Motor neuron (in vitro differentiated cells): ENCODE measurements around the gene DEDD2. TPM values are rescaled to one million over a fixed set of nuclear protein-coding genes. Genes with fewer than 3 reads are reported as not detected.

Source experiments
- ATAC-seq, 8 experiments: fragments of 200-7000 bp; cut with Tn5 transposase; replicated peaks in 6 of 8; 2 replicates each; pipeline ENCODE4 v1.8.0; 2021; ENCODE audit warnings: mild to moderate bottlenecking in 8 of 8, moderate library complexity in 8 of 8
- H3K27ac ChIP-seq, 2 donors: fragments of 250-450 bp; sonication (Bioruptor Pico); 2 replicates each; pipeline ENCODE4 v1.9.0; 2021; ENCODE audit warnings: antibody characterized with exemption in 2 of 2, mild to moderate bottlenecking in 2 of 2, moderate library complexity in 1 of 2
- H3K4me1 ChIP-seq, 2 donors: fragments of 250-450 bp; sonication (Bioruptor Pico); replicated peaks in 1 of 2; 2 replicates each; pipeline ENCODE4 v1.6.1; 2021; ENCODE audit warnings: antibody characterized with exemption in 2 of 2, mild to moderate bottlenecking in 2 of 2, moderate library complexity in 1 of 2
- H3K4me3 ChIP-seq, 5 donors: fragments of 250-450 bp; sonication (Bioruptor Pico); 2 replicates each; pipeline ENCODE4 v1.9.0; 2021; ENCODE audit warnings: antibody characterized with exemption in 5 of 5, mild to moderate bottlenecking in 5 of 5, moderate library complexity in 4 of 5
- WGBS, 10 experiments: fragments of 450-650 bp; shearing (Covaris generic); methylation state at CpG; one replicate each; pipeline ENCODE4 v1.0.0; 2022; 5-methylcytosine and 5-hydroxymethylcytosine counted together
- in situ Hi-C, 9 experiments: fragments of 400-800 bp; cut with MboI; loops; one replicate each; pipeline ENCODE4 v1.15.0; 2021; ENCODE audit warnings: low sequenced_read_pairs in 9 of 9, low pct_unique_long_range_greater_than_20kb in 2 of 9; ENCODE audit not compliant: unreplicated experiment in 9 of 9
- total RNA-seq, 8 experiments: library from RNA; unstranded; fragments of 300-600 nt; gene quantifications; 2 replicates each; pipeline versions ENCODE4 v1.2.3 to v1.2.4, GENCODE V29; 2022

Gene DEDD2
- total RNA-seq, 8 experiments from 2014 or later, result 17.9 to 35.9 (median 24.7) TPM

- H3K4me1 ChIP-seq, result peaks cover 5 to 9% of the 10 kb centered on the region in 2 donors
- in situ Hi-C loops, result loop anchor here in 2 of 9 experiments (25.0 kb wide), 1 partner anchor 101 kb away; no protein-coding TSS in a partner anchor
- H3K27ac ChIP-seq, result no peak overlapping the region
- no peak for ATAC-seq
- no peak overlapping the region for H3K4me3 ChIP-seq
- 67 to 100% (median 100%) methylated on average over 1 of the region's 1 CpG; no CpG with 5 or more reads in 2 of the 10 experiments for WGBS, 10 experiments
Observed at GRCh38 chr19:42212886-42213285, 4.6 kb downstream of the DEDD2 start.

- WGBS, 10 experiments, result 72 to 100% (median 92%) methylated on average over 1 to 9 of the region's 11 CpGs; no CpG with 5 or more reads in 3 of the 10 experiments
- no peak for ATAC-seq
- in situ Hi-C loops, result loop anchor here in 2 of 9 experiments (25.0 kb wide), 1 partner anchor 96 kb away; no protein-coding TSS in a partner anchor
- no peaks in the 10 kb centered on the region for H3K4me1 ChIP-seq
- H3K27ac ChIP-seq, result no peak overlapping the region
- H3K4me3 ChIP-seq, result no peak overlapping the region
Observed at GRCh38 chr19:42208612-42209011, 8.9 kb downstream of the DEDD2 start.

- in situ Hi-C loops, result loop anchor here in 2 of 9 experiments (25.0 kb wide), 1 partner anchor 96 kb away; no protein-coding TSS in a partner anchor
- no peak overlapping the region for H3K4me3 ChIP-seq
- H3K4me1 ChIP-seq, result no peaks in the 10 kb centered on the region
- ATAC-seq, result peak in 4 of 8 experiments; percentile 34 to 61 (median 40)
- H3K27ac ChIP-seq, result no peak overlapping the region
- 86 to 100% (median 90%) methylated on average over 1 to 5 of the region's 6 CpGs; no CpG with 5 or more reads in 4 of the 10 experiments for WGBS, 10 experiments
Observed at GRCh38 chr19:42207767-42208271, 9.7 kb downstream of the DEDD2 start.

GRCh38 chr19:42206871-42207755 is 10.4 kb downstream of the DEDD2 start:
- Histone ChIP-seq H3K27ac (no peak overlapping the region), H3K4me3 (no peak overlapping the region), H3K4me1 (no peaks in the 10 kb centered on the region)
- in situ Hi-C loops, result loop anchor here in 2 of 9 experiments (25.0 kb wide), 1 partner anchor 95 kb away; no protein-coding TSS in a partner anchor
- ATAC-seq, result peak in 7 of 8 experiments; percentile 29 to 78 (median 39)
- 80 to 100% (median 90%) methylated on average over 1 to 3 of the region's 14 CpGs; no CpG with 5 or more reads in 7 of the 10 experiments for WGBS, 10 experiments

- in situ Hi-C loops, result loop anchor here in 2 of 9 experiments (25.0 kb wide), 1 partner anchor 92 kb away; no protein-coding TSS in a partner anchor
- no peak overlapping the region for H3K27ac ChIP-seq
- no peak for ATAC-seq
- H3K4me3 ChIP-seq, result no peak overlapping the region
- no peaks in the 10 kb centered on the region for H3K4me1 ChIP-seq
- WGBS, 10 experiments, result 63 to 100% (median 94%) methylated on average over 1 to 3 of the region's 6 CpGs; no CpG with 5 or more reads in 5 of the 10 experiments
Observed at GRCh38 chr19:42204664-42205063, 12.8 kb downstream of the DEDD2 start.

GRCh38 chr19:42203700-42204099 is 13.8 kb downstream of the DEDD2 start:
- WGBS, 10 experiments, result 92 to 100% methylated on average over 1 to 2 of the region's 2 CpGs; no CpG with 5 or more reads in 8 of the 10 experiments
- H3K4me3 ChIP-seq, result no peak overlapping the region
- in situ Hi-C loops, result loop anchor here in 2 of 9 experiments (25.0 kb wide), 1 partner anchor 91 kb away; no protein-coding TSS in a partner anchor
- no peak overlapping the region for H3K27ac ChIP-seq
- no peak for ATAC-seq
- H3K4me1 ChIP-seq, result no peaks in the 10 kb centered on the region

- in situ Hi-C loops, result loop anchor here in 2 of 9 experiments (25.0 kb wide), 1 partner anchor 90 kb away; no protein-coding TSS in a partner anchor
- ATAC-seq, result no peak
- H3K4me3 ChIP-seq, result no peak overlapping the region
- WGBS, 10 experiments, result 57 to 100% (median 85%) methylated on average over 1 to 3 of the region's 5 CpGs; no CpG with 5 or more reads in 2 of the 10 experiments
- H3K4me1 ChIP-seq, result no peaks in the 10 kb centered on the region
- no peak overlapping the region for H3K27ac ChIP-seq
Observed at GRCh38 chr19:42202290-42202880, 15.1 kb downstream of the DEDD2 start.

- ATAC-seq, result no peak
- Histone ChIP-seq H3K4me3 (no peak overlapping the region), H3K4me1 (no peaks in the 10 kb centered on the region), H3K27ac (no peak overlapping the region)
- WGBS, 10 experiments, result 72 to 100% (median 94%) methylated on average over 1 to 4 of the region's 6 CpGs; no CpG with 5 or more reads in 3 of the 10 experiments
- in situ Hi-C loops, result loop anchor here in 2 of 9 experiments (25.0 kb wide), 1 partner anchor 89 kb away; no protein-coding TSS in a partner anchor
Observed at GRCh38 chr19:42201489-42202289, 15.8 kb downstream of the DEDD2 start.

- no peaks in the 10 kb centered on the region for H3K4me1 ChIP-seq
- in situ Hi-C loops, result loop anchor here in 2 of 9 experiments (25.0 kb wide), 1 partner anchor 88 kb away; no protein-coding TSS in a partner anchor
- ATAC-seq, result no peak
- whole genome bisulfite sequencing, 10 experiments, result 20 to 100% (median 100%) methylated on average over 1 to 5 of the region's 5 CpGs; no CpG with 5 or more reads in 7 of the 10 experiments
- H3K4me3 ChIP-seq, result no peak overlapping the region
- no peak overlapping the region for H3K27ac ChIP-seq
Observed at GRCh38 chr19:42200116-42200715, 17.3 kb downstream of the DEDD2 start.

GRCh38 chr19:42199440-42200115 is 17.9 kb downstream of the DEDD2 start:
- peak in 7 of 8 experiments; percentile 12 to 82 (median 61) for ATAC-seq
- H3K27ac ChIP-seq, result no peak overlapping the region
- WGBS, 10 experiments, result 40 to 90% (median 79%) methylated on average over 1 to 10 of the region's 32 CpGs; no CpG with 5 or more reads in 4 of the 10 experiments
- H3K4me1 ChIP-seq, result no peaks in the 10 kb centered on the region
- no peak overlapping the region for H3K4me3 ChIP-seq
- in situ Hi-C loops, result loop anchor here in 3 of 9 experiments (10.0 to 25.0 kb wide), 2 partner anchors 75 to 87 kb away; no protein-coding TSS in a partner anchor
